HG02763 (cell line): Measurements from ENCODE around the gene SMPD4.
"Not testable (repeated sequence)": the region's sequence is repeated elsewhere in the genome, so short reads cannot be mapped to it uniquely, and the experiment has no call there.

Experiments
- ATAC-seq: cut with Tn5 transposase; IDR thresholded peaks from one replicate; pipeline ENCODE4 v1.9.1; 2021; ENCODE audit warnings: mild to moderate bottlenecking, moderate library complexity; ENCODE audit not compliant: unreplicated experiment

The SMPD4 gene

DNA sequence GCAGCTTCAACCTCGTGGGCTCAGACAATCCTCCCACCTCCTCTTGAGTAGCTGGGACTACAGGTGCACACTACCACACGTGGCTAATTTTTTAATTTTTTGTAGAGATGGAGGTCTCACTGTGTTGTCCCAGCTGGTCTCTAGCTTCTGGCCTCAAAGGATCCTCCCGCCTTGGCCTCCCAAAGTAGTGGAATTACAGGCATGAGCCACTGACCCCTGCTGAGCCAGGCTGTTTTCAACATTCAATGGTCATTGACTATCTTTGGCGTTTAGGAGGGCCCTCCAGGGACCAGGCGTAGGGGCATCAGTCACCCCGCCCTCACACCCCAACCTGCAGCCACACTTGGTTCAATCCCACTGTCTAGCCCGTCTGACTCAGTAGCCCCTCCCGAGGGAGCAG, 5.9 kb upstream of the SMPD4 start:
- no peak for ATAC-seq

DNA sequence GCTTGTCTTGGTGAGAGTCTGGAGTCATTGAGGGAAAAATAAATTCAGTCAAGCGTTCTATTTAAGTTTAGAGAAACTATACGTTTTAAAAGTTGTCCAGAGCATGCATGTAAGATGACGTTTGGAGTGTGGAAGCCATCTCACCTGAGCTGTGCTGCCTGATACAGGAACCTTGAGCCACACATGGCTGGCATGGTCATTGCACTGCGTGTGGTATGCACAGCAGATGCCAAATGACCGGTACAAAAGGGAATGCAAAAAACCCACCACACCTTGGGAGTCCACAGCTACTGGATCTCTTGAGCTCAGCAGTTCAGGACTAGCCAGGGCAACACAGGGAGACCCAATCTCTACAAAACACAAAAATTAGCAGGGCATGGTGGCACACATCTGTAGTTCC, 5.0 kb upstream of the SMPD4 start:
- no peak for ATAC-seq

- ATAC-seq, result no peak
Observed at GRCh38 chr2:130185896-130186295, 4.5 kb upstream of the SMPD4 start.

DNA sequence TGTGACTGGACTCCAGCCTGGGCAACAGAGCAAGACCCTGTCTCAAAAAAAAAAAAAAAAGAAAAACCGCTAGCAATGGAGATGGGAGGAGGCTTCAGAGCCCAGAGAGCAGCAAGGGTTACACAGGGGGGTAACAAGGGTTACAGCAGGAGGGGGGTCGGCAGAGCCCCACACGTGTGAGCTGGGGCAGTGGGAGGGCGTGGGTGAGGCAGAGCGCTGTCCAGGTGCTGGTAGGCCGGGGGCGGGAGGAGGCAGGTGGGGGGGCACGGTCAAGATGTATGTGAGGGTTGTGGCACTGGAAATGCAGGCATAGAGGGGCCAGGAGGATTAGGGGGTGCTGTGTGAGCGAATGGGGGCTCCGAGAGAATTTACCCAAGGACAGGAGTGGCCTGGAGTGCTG, 4.0 kb upstream of the SMPD4 start:
- no peak for ATAC-seq

GRCh38 chr2:130183512-130184373, 2.3 kb upstream of the SMPD4 start:
- ATAC-seq, result no peak

GRCh38 chr2:130182826-130183511, 1.6 kb upstream of the SMPD4 start:
- not testable (repeated sequence) for ATAC-seq

GRCh38 chr2:130181880-130182682, 679 bp upstream of the SMPD4 start, which contains the start of gene MZT2B:
Gene MZT2B (plus strand): TSS chr2:130182262. CDS start chr2:130182283, 21 bp downstream.
- ATAC-seq, result peak; percentile 77

DNA sequence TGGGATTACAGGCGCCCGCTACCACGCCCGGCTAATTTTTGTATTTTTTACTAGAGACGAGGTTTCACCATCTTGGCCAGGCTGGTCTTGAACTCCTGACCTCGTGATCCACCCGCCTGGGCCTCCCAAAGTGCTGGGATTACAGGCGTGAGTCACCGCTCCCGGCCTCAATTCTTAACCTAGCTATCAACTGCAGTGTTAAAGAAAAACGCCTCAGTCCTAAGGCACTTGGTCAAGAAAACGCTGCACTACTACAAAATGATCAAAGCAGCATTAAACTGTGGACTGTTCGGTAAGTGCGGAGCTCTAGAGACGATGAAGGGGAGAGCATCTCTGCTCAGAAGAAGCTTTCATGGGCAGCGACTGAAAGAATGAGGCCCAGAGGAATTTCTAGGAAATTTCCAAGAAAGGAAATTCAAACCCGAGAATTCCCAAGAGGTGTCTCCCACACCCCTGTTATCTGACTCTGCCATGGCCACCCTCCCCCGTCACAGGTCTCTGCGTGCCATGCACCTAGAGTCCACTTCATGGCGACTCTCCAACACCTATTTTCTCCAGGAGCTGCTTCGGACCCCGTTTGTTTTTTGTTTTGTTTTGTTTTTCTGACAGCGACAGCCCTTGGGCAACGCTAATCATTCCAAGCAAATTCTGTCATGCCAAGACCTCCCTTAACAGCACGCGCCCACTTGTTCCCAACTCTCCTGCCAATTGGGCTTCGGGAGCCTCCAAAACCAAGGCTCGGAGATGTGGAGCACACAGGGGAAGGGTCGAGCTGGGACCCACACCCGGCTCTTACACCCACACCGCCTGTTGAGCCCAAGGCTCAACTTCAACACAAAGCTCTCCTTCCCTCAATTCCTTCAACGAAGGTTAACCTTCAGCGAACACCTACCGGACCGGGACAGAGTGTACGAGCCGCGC, 738 bp downstream of the SMPD4 start:
- ATAC-seq, result not testable (repeated sequence)

- ATAC-seq, result not testable (repeated sequence)
Observed at GRCh38 chr2:130174866-130175265, 6.5 kb downstream of the SMPD4 start.

GRCh38 chr2:130169896-130170295, 11.5 kb downstream of the SMPD4 start:
- ATAC-seq, result no peak

DNA sequence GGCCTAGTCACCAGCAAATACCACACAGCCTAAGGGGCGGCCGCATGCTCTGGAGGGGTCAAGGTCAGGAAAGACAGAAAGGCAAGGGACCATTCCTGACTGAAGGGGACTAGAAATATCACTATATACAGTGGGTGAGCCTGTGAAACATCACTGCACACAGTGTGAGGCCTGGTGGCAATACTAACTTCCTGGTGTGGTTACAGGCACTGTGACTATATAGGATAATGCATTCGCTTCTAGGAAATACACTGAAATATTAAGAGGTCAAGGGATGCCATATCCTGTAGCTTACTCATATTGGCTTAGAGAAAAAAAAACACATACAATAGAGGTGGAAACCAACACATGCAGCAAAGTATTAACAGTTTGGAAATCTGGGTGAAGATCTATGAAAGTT, 12.2 kb downstream of the SMPD4 start:
- ATAC-seq, result not testable (repeated sequence)

DNA sequence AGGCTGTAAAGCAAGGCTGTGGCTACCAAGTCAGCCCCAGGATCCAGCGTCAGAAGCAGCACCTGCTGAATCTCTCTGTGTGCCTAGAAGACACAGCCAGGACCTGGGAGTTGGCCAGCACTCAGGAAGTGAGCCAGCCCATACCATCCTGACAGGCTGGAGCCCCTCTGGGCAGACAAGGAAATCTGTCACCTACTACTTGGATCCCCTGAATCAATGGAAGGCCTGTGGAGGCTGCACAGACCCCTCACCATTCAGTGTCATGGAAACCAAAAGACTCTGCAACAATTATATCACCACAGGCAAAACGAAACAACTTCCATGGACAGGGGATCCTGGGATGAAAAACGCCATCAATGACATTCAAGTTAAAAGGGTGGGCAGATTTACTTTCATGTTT, 14.8 kb downstream of the SMPD4 start:
- ATAC-seq, result not testable (repeated sequence)

GRCh38 chr2:130165293-130166016, 15.9 kb downstream of the SMPD4 start:
- no peak for ATAC-seq

- ATAC-seq, result no peak
Observed at GRCh38 chr2:130162968-130163367, 18.4 kb downstream of the SMPD4 start.

DNA sequence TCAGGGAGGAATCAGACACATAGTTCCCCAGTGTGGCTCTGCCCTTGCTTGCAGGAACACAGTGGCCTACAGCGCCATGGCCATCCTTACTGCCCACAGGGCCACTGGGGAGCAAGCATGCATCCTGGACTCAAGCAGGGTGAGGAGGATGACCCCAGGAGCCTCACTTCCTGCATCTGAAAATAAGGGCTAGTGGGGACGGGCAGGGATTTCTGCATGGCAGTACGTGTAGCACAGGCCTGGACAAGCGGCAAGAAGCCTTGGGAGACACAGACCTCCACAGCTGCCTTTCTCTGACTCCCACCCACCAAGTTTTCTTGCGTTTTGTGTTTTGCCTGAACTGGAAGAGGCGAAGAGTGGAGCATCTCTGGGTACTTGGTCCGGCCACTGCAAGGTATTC, 18.9 kb downstream of the SMPD4 start:
- not testable (repeated sequence) for ATAC-seq

- ATAC-seq, result not testable (repeated sequence)
Observed at GRCh38 chr2:130160838-130161705, 20.3 kb downstream of the SMPD4 start.

- ATAC-seq, result no peak
Observed at GRCh38 chr2:130160131-130160530, 21.3 kb downstream of the SMPD4 start.

DNA sequence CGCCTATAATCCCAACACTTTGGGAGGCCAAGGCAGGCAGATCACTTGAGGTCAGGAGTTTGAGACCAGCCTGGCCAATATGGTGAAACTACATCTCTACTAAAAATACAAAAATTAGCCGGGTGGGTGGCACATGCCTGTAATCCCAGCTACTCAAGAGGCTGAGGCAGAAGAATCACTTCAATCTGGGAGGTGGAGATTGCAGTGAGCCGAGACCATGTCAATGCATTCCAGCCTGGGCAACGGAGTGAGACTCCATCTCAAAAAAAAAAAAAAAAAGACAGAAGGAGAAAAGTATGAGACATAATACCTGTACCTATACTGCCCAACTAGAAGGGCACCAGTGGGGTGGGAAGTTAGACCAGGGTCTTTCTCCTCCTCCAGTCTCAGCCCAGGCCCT, 22.0 kb downstream of the SMPD4 start:
- ATAC-seq, result not testable (repeated sequence)

- ATAC-seq, result no peak
Observed at GRCh38 chr2:130158631-130159030, 22.8 kb downstream of the SMPD4 start.
